PC-3 (cell line): Measurements from ENCODE around the gene UBA7. TPM values are rescaled to one million over a fixed set of nuclear protein-coding genes. Genes with fewer than 3 reads are reported as not detected.

Experiments
- ATAC-seq: fragments of 200-7000 bp; cut with Tn5 transposase; 2 replicates; pipeline ENCODE4 v1.9.1; 2020; ENCODE audit warnings: mild to moderate bottlenecking, moderate library complexity
- BruUV-seq: library from RNA; stranded (reverse); fragments of 400-500 nt; replicated peaks from 2 replicates; lab custom pipeline; 2021; lab: Mats Ljungman, UMichigan
- CTCF ChIA-PET: fragments of 300-600 bp; sonication (Branson Sonifier 250); formaldehyde crosslinking; loops from one replicate; lab custom pipeline; 2022; ENCODE audit warnings: antibody characterized with exemption; lab: Charles Lee
- POLR2A ChIA-PET: fragments of 300-600 bp; sonication (Branson Sonifier 250); formaldehyde crosslinking; loops from one replicate; lab custom pipeline; 2022; ENCODE audit warnings: antibody characterized with exemption; ENCODE audit not compliant: unreplicated experiment; lab: Charles Lee
- DNase-seq: peaks from one replicate; pipeline ENCODE4 v3.0.0-alpha.2; 2015
- H2AFZ ChIP-seq: fragments of 300-600 bp; sonication (generic); 2 replicates; pipeline ENCODE4 v1.6.0; 2016; ENCODE audit warnings: antibody characterized with exemption, low read length
- H3F3A ChIP-seq: fragments of 300-600 bp; sonication (generic); one replicate; pipeline ENCODE4 v1.6.0; 2017; ENCODE audit warnings: antibody characterized with exemption, low read length, control low read depth, mild to moderate bottlenecking; ENCODE audit not compliant: unreplicated experiment
- H3K27ac ChIP-seq: fragments of 300-600 bp; sonication (generic); 2 replicates; pipeline ENCODE4 v1.5.1; 2016; ENCODE audit warnings: mild to moderate bottlenecking, low read length
- H3K27me3 ChIP-seq: fragments of 300-600 bp; sonication (generic); 2 replicates; pipeline ENCODE4 v1.6.1; 2016; ENCODE audit warnings: low read length, mixed read lengths
- H3K36me3 ChIP-seq: fragments of 300-600 bp; sonication (generic); 2 replicates; pipeline ENCODE4 v1.6.1; 2016; ENCODE audit warnings: low read depth, mixed run types, low read length, mixed read lengths
- H3K4me1 ChIP-seq: fragments of 300-600 bp; sonication (generic); 2 replicates; pipeline ENCODE4 v1.5.1; 2016; ENCODE audit warnings: low read length; ENCODE audit not compliant: insufficient read depth
- H3K4me2 ChIP-seq: fragments of 300-600 bp; sonication (generic); 2 replicates; pipeline ENCODE4 v1.6.0; 2016; ENCODE audit warnings: low read length
- H3K4me3 ChIP-seq: fragments of 300-600 bp; sonication (generic); 2 replicates; pipeline ENCODE4 v1.5.1; 2016; ENCODE audit warnings: mild to moderate bottlenecking, low read length, mixed read lengths
- H3K79me2 ChIP-seq: fragments of 300-600 bp; sonication (generic); 2 replicates; pipeline ENCODE4 v1.6.1; 2017; ENCODE audit warnings: low read length, mixed read lengths
- H3K9ac ChIP-seq: fragments of 300-600 bp; sonication (generic); 2 replicates; pipeline ENCODE4 v1.6.0; 2016; ENCODE audit warnings: mild to moderate bottlenecking, low read length
- H3K9me2 ChIP-seq: fragments of 300-600 bp; sonication (generic); replicated peaks from 2 replicates; pipeline ENCODE4 v1.6.1; 2016; ENCODE audit warnings: mixed run types, low read length, mixed read lengths
- H3K9me3 ChIP-seq: fragments of 300-600 bp; sonication (generic); 2 replicates; pipeline ENCODE4 v1.6.1; 2016; ENCODE audit warnings: low read length, mixed read lengths
- H4K20me1 ChIP-seq: fragments of 300-600 bp; sonication (generic); 2 replicates; pipeline ENCODE4 v1.6.1; 2016; ENCODE audit warnings: low read length, mixed read lengths
- CTCF ChIP-seq: fragments of 300-600 bp; sonication (generic); conservative IDR thresholded peaks from 2 replicates; pipeline ENCODE4 v1.5.1; 2017; ENCODE audit warnings: antibody characterized with exemption, low read depth, mild to moderate bottlenecking, low read length
- EZH2 ChIP-seq: fragments of 300-600 bp; sonication (generic); IDR thresholded peaks from one replicate; pipeline ENCODE4 v1.6.1; 2017; ENCODE audit warnings: antibody characterized with exemption, mild to moderate bottlenecking, low read length; ENCODE audit not compliant: unreplicated experiment
- EZH2phosphoT487 ChIP-seq: fragments of 300-600 bp; sonication (generic); IDR thresholded peaks from 2 replicates; pipeline ENCODE4 v1.6.1; 2018; ENCODE audit warnings: mild to moderate bottlenecking, antibody characterized with exemption, low read length, borderline replicate concordance
- intact Hi-C: fragments of 100-400 bp; cut with micrococcal nuclease; formaldehyde crosslinking; loops from 2 replicates; pipeline ENCODE4 v1.9.0; 2023
- total RNA-seq: library from RNA; depleted of rRNA; stranded (reverse); fragments of >200 nt; gene quantifications from 2 replicates; pipeline ENCODE4 v1.2.3, GENCODE V29; 2014

Gene UBA7
- total RNA-seq, 1 experiment from 2014 or later, result 3.6 TPM

DNA sequence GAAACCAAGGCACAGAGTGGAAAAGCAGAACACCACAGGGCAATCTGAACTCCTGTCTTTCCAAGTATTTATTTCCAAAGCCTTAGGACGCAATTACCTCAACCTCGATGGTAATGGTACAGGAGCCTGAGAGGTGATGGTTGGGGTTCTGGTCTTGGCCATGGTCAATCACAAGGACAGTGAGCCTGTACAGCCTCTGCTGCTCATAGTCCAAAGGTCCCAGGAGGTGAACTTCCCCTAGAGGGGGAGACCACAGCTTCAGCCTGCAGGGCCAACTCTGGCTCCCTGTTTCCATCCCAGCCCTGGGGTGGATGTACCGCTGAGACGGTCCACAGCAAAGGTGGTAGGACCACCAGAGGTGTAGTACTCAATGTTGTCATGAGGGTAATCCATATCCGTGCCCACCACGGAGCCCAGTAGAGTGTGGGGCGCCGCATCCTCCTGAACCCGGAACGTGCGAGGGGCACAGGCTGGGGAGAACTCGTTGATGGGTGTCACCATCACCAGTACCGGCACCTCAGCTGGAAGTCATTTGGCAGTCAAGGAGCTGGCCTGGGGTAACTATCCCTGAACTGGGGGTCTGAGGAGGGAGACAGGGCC, 20.2 kb downstream of the UBA7 start:
- no peak overlapping the region for H3K9ac ChIP-seq
- no peak overlapping the region for H3K4me2 ChIP-seq
- no peaks in the 10 kb centered on the region for H3K4me1 ChIP-seq
- H3K9me3 ChIP-seq, result no peaks in the 10 kb centered on the region
- H2AFZ ChIP-seq, result no peak overlapping the region
- no TSS peak for BruUV-seq
- H3K27me3 ChIP-seq, result no peaks in the 10 kb centered on the region
- H3K9me2 ChIP-seq, result no peaks in the 10 kb centered on the region
- no peak overlapping the region for H3K4me3 ChIP-seq
- POLR2A ChIA-PET, result no interaction called here
- H3K27ac ChIP-seq, result no peak overlapping the region
- CTCF ChIA-PET, result no interaction called here
- ATAC-seq (no peak), DNase-seq (no peak)
- no peaks in the 10 kb centered on the region for H3K36me3 ChIP-seq
- H3K79me2 ChIP-seq, result no peaks in the 10 kb centered on the region
- no peaks in the 10 kb centered on the region for H4K20me1 ChIP-seq
- TF ChIP-seq EZH2phosphoT487 (no peak), CTCF (no peak), EZH2 (no peak)
- intact Hi-C loops, result no loop called here
- H3F3A ChIP-seq, result no peaks in the 10 kb centered on the region

GRCh38 chr3:49792371-49793150, 21.2 kb downstream of the UBA7 start:
- H3K9ac ChIP-seq, result no peak overlapping the region
- H2AFZ ChIP-seq, result no peak overlapping the region
- H3K4me1 ChIP-seq, result no peaks in the 10 kb centered on the region
- H3K4me3 ChIP-seq, result no peak overlapping the region
- H3K27ac ChIP-seq, result no peak overlapping the region
- H3K27me3 ChIP-seq, result no peaks in the 10 kb centered on the region
- no peaks in the 10 kb centered on the region for H3K9me3 ChIP-seq
- ChIA-PET CTCF (no interaction called here), POLR2A (interaction anchor here (0.6 kb wide), 1 partner anchor 323 kb away, joined by 3 read pairs; no protein-coding TSS in a partner anchor)
- no peaks in the 10 kb centered on the region for H3K36me3 ChIP-seq
- no peaks in the 10 kb centered on the region for H3K9me2 ChIP-seq
- no peaks in the 10 kb centered on the region for H4K20me1 ChIP-seq
- intact Hi-C loops, result no loop called here
- no peaks in the 10 kb centered on the region for H3F3A ChIP-seq
- no TSS peak for BruUV-seq
- H3K4me2 ChIP-seq, result no peak overlapping the region
- ATAC-seq, result no peak
- no peaks in the 10 kb centered on the region for H3K79me2 ChIP-seq
- DNase-seq, result no peak
- no peak for TF ChIP-seq EZH2phosphoT487
- no peak for TF ChIP-seq EZH2
- TF ChIP-seq CTCF, result no peak

DNA sequence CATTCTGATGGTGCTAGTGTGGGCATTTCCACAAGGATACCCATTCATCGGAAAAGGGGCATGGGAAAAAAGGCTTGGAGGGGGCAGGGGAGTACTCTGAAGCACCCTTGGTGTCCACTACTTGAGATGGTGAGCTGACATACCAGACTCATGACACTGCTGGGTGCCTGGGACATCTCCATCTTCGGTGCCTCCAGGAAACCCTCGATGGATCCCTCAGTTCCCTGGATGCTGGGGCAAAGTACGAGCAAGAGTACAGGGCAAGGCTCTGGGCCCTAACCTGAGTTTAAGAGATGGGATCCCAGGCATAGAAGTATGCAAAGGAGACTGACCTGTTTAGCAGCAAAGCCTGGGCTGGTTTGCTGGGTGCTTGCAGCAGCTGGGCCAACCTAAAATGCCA, 22.2 kb downstream of the UBA7 start:
- Histone ChIP-seq H2AFZ (no peak overlapping the region), H3K27me3 (no peaks in the 10 kb centered on the region), H3K4me2 (no peak overlapping the region), H3K9me3 (no peaks in the 10 kb centered on the region), H3K36me3 (no peaks in the 10 kb centered on the region), H3K4me3 (no peak overlapping the region), H4K20me1 (no peaks in the 10 kb centered on the region), H3K4me1 (peaks cover 7% of the 10 kb centered on the region), H3K9ac (no peak overlapping the region), H3F3A (no peaks in the 10 kb centered on the region), H3K27ac (no peak overlapping the region), H3K79me2 (no peaks in the 10 kb centered on the region), H3K9me2 (no peaks in the 10 kb centered on the region)
- no peak for DNase-seq
- intact Hi-C loops, result no loop called here
- no TSS peak for BruUV-seq
- no peak for TF ChIP-seq CTCF
- TF ChIP-seq EZH2, result no peak
- TF ChIP-seq EZH2phosphoT487, result no peak
- ChIA-PET POLR2A (no interaction called here), CTCF (no interaction called here)
- no peak for ATAC-seq
